Stimulated activated effector memory CD8-positive, alpha-beta T cell treated with anti-CD3 and anti-CD28 coated beads, Interleukin-12 subunit alpha, Interleukin-12 subunit beta, amount 100 ng/mL, for 72 hours (primary cell): ENCODE results near the gene PACS2.
A peak's percentile ranks its signal among the peaks of the same experiment; 100 is the strongest.

Experiments used
- ATAC-seq: fragments of 150-1000 bp; cut with Tn5 transposase; 2 replicates; pipeline ENCODE4 v1.10.0; 2021
- DNase-seq, 2 donors: peaks; one replicate each; pipeline ENCODE4 v3.0.0; 2021 to 2022; ENCODE audit warnings: low spot score in 2 of 2
- H3K27ac Mint-ChIP-seq: one replicate; pipeline ENCODE4 v1.8.0; 2022; ENCODE audit warnings: mild to moderate bottlenecking, mixed read lengths
- H3K36me3 Mint-ChIP-seq: one replicate; pipeline ENCODE4 v1.8.0; 2022; ENCODE audit warnings: mild to moderate bottlenecking, mixed read lengths
- H3K4me1 Mint-ChIP-seq: one replicate; pipeline ENCODE4 v1.8.0; 2022; ENCODE audit warnings: mixed read lengths
- H3K4me3 Mint-ChIP-seq: one replicate; pipeline ENCODE4 v1.8.0; 2022; ENCODE audit warnings: mild to moderate bottlenecking, mixed read lengths
- H3K9me3 Mint-ChIP-seq: one replicate; pipeline ENCODE4 v1.8.0; 2022; ENCODE audit warnings: mixed read lengths

PACS2 gene

GRCh38 chr14:105384041-105384557 is 69.6 kb downstream of the PACS2 start:
- H3K36me3 Mint-ChIP-seq: no peaks in the 10 kb centered on the region
- no peaks in the 10 kb centered on the region for H3K4me1 Mint-ChIP-seq
- ATAC-seq (no peak), DNase-seq (no peak)
- H3K9me3 Mint-ChIP-seq: no peaks in the 10 kb centered on the region
- no peak overlapping the region for H3K4me3 Mint-ChIP-seq
- H3K27ac Mint-ChIP-seq: no peak overlapping the region

GRCh38 chr14:105384605-105385321 is 70.2 kb downstream of the PACS2 start:
- Mint-ChIP-seq H3K4me3 (no peak overlapping the region), H3K4me1 (no peaks in the 10 kb centered on the region)
- ATAC-seq: no peak

GRCh38 chr14:105385322-105385637 is 70.7 kb downstream of the PACS2 start:
- Mint-ChIP-seq H3K4me1 (no peaks in the 10 kb centered on the region), H3K4me3 (no peak overlapping the region), H3K36me3 (no peaks in the 10 kb centered on the region), H3K27ac (no peak overlapping the region), H3K9me3 (no peaks in the 10 kb centered on the region)
- ATAC-seq (no peak), DNase-seq (no peak)

More at GRCh38 chr14:105384605-105385321, 70.2 kb downstream of the PACS2 start:
- Mint-ChIP-seq H3K27ac (no peak overlapping the region), H3K36me3 (no peaks in the 10 kb centered on the region), H3K9me3 (no peaks in the 10 kb centered on the region)
- DNase-seq: no peak

GRCh38 chr14:105385698-105386365 is 71.3 kb downstream of the PACS2 start:
- Mint-ChIP-seq H3K4me3 (no peak overlapping the region), H3K27ac (no peak overlapping the region), H3K9me3 (no peaks in the 10 kb centered on the region), H3K36me3 (no peaks in the 10 kb centered on the region), H3K4me1 (no peaks in the 10 kb centered on the region)
- DNase-seq: no peak
- ATAC-seq: no peak

- Mint-ChIP-seq H3K27ac (no peak overlapping the region), H3K4me1 (no peaks in the 10 kb centered on the region), H3K4me3 (no peak overlapping the region), H3K9me3 (no peaks in the 10 kb centered on the region), H3K36me3 (no peaks in the 10 kb centered on the region)
- no peak for DNase-seq
- no peak for ATAC-seq
Observed at GRCh38 chr14:105386581-105387529, 72.3 kb downstream of the PACS2 start.

GRCh38 chr14:105387530-105387922 is 73.0 kb downstream of the PACS2 start:
- Mint-ChIP-seq H3K36me3 (no peaks in the 10 kb centered on the region), H3K27ac (no peak overlapping the region), H3K4me1 (no peaks in the 10 kb centered on the region), H3K9me3 (no peaks in the 10 kb centered on the region), H3K4me3 (no peak overlapping the region)
- ATAC-seq (no peak), DNase-seq (no peak)

- Mint-ChIP-seq H3K36me3 (no peaks in the 10 kb centered on the region), H3K4me1 (no peaks in the 10 kb centered on the region), H3K27ac (no peak overlapping the region), H3K4me3 (no peak overlapping the region), H3K9me3 (no peaks in the 10 kb centered on the region)
- ATAC-seq (no peak), DNase-seq (no peak)
Observed at GRCh38 chr14:105388110-105388951, 73.8 kb downstream of the PACS2 start.

GRCh38 chr14:105388976-105389375 is 74.4 kb downstream of the PACS2 start:
- DNase-seq: no peak
- no peak for ATAC-seq
- no peaks in the 10 kb centered on the region for H3K4me1 Mint-ChIP-seq
- H3K4me3 Mint-ChIP-seq: no peak overlapping the region
- no peaks in the 10 kb centered on the region for H3K36me3 Mint-ChIP-seq
- H3K9me3 Mint-ChIP-seq: no peaks in the 10 kb centered on the region
- H3K27ac Mint-ChIP-seq: no peak overlapping the region

GRCh38 chr14:105389534-105389933 is 75.0 kb downstream of the PACS2 start:
- no peak for DNase-seq
- H3K36me3 Mint-ChIP-seq: no peaks in the 10 kb centered on the region
- no peak for ATAC-seq

GRCh38 chr14:105389976-105390848 is 75.7 kb downstream of the PACS2 start:
- ATAC-seq (no peak), DNase-seq (no peak)
- Mint-ChIP-seq H3K4me3 (no peak overlapping the region), H3K9me3 (no peaks in the 10 kb centered on the region), H3K36me3 (no peaks in the 10 kb centered on the region), H3K27ac (peak overlapping the region; percentile 40), H3K4me1 (no peaks in the 10 kb centered on the region)

More at GRCh38 chr14:105389534-105389933, 75.0 kb downstream of the PACS2 start:
- no peak overlapping the region for H3K27ac Mint-ChIP-seq
- no peaks in the 10 kb centered on the region for H3K4me1 Mint-ChIP-seq
- no peaks in the 10 kb centered on the region for H3K9me3 Mint-ChIP-seq
- H3K4me3 Mint-ChIP-seq: no peak overlapping the region

GRCh38 chr14:105390849-105391500 is 76.4 kb downstream of the PACS2 start:
- Mint-ChIP-seq H3K27ac (no peak overlapping the region), H3K9me3 (no peaks in the 10 kb centered on the region), H3K4me3 (no peak overlapping the region), H3K36me3 (no peaks in the 10 kb centered on the region), H3K4me1 (no peaks in the 10 kb centered on the region)
- DNase-seq (no peak), ATAC-seq (no peak)

- no peak overlapping the region for H3K4me3 Mint-ChIP-seq
- no peak for DNase-seq
- H3K4me1 Mint-ChIP-seq: no peaks in the 10 kb centered on the region
- no peaks in the 10 kb centered on the region for H3K9me3 Mint-ChIP-seq
- no peaks in the 10 kb centered on the region for H3K36me3 Mint-ChIP-seq
- no peak overlapping the region for H3K27ac Mint-ChIP-seq
- no peak for ATAC-seq
Observed at GRCh38 chr14:105391541-105391940, 77.0 kb downstream of the PACS2 start.

- DNase-seq: no peak
- no peaks in the 10 kb centered on the region for H3K36me3 Mint-ChIP-seq
- no peak overlapping the region for H3K4me3 Mint-ChIP-seq
- ATAC-seq: no peak
- H3K27ac Mint-ChIP-seq: no peak overlapping the region
- H3K9me3 Mint-ChIP-seq: no peaks in the 10 kb centered on the region
- no peaks in the 10 kb centered on the region for H3K4me1 Mint-ChIP-seq
Observed at GRCh38 chr14:105392131-105393090, 77.9 kb downstream of the PACS2 start.
